CD14-positive monocyte (primary cell): ENCODE data around the gene SLC66A2. TPM values are rescaled to one million over a fixed set of nuclear protein-coding genes. Genes with fewer than 3 reads are reported as not detected.

ENCODE experiments used
- DNase-seq, 3 donors: peaks; one replicate each; pipeline ENCODE4 v3.0.0-alpha.2; 2011 to 2022
- H2AFZ ChIP-seq: 2 replicates; pipeline ENCODE4 v1.6.0; 2012; ENCODE audit warnings: mild to moderate bottlenecking, low read depth, low read length, inconsistent platforms; ENCODE audit not compliant: insufficient read depth, poor library complexity, severe bottlenecking
- H3K27ac ChIP-seq, 2 donors: 1 replicate in 1 of 2; 2 replicates in 1 of 2; pipeline ENCODE4 v1.5.1; 2012 to 2013; ENCODE audit warnings: low read length in 2 of 2, control low read depth in 1 of 2, inconsistent platforms in 1 of 2, low read depth in 1 of 2, mild to moderate bottlenecking in 1 of 2
- H3K27me3 ChIP-seq, 2 donors: one replicate each; pipeline versions ENCODE4 v1.6.0 to v1.6.1; 2011 to 2013; ENCODE audit warnings: low read length in 2 of 2; ENCODE audit not compliant: control insufficient read depth in 2 of 2, insufficient read depth in 2 of 2
- H3K36me3 ChIP-seq, 2 donors: replicated peaks in 1 of 2; 1 replicate in 1 of 2; 2 replicates in 1 of 2; pipeline versions ENCODE4 v1.5.1 to v1.6.1; 2012 to 2013; ENCODE audit warnings: low read length in 2 of 2, control low read depth in 1 of 2, inconsistent platforms in 1 of 2, mild to moderate bottlenecking in 1 of 2; ENCODE audit not compliant: insufficient read depth in 2 of 2, control insufficient read depth in 1 of 2
- H3K4me1 ChIP-seq, 2 donors: 1 replicate in 1 of 2; 2 replicates in 1 of 2; pipeline versions ENCODE4 v1.5.1 to v1.6.1; 2012 to 2013; ENCODE audit warnings: low read length in 2 of 2, control low read depth in 1 of 2, inconsistent platforms in 1 of 2, mild to moderate bottlenecking in 1 of 2, moderate library complexity in 1 of 2; ENCODE audit not compliant: insufficient read depth in 2 of 2, control insufficient read depth in 1 of 2
- H3K4me2 ChIP-seq: replicated peaks from 2 replicates; pipeline ENCODE3; 2012; ENCODE audit warnings: low read length, moderate library complexity, mild to moderate bottlenecking; ENCODE audit not compliant: poor library complexity, severe bottlenecking; ENCODE audit errors: extremely low read depth
- H3K4me3 ChIP-seq, 3 experiments: fragments of 200-600 bp in 1 of 3; sonication (generic) in 1 of 3; replicated peaks in 1 of 3; 1 replicate in 2 of 3; 2 replicates in 1 of 3; pipeline ENCODE4 v1.5.1; 2011 to 2013; ENCODE audit warnings: low read length in 3 of 3, mild to moderate bottlenecking in 3 of 3, control low read depth in 2 of 3, low read depth in 2 of 3, inconsistent platforms in 1 of 3, moderate library complexity in 1 of 3
- H3K79me2 ChIP-seq: 2 replicates; pipeline ENCODE4 v1.6.0; 2012; ENCODE audit warnings: mild to moderate bottlenecking, control low read depth, inconsistent platforms, low read length, moderate library complexity; ENCODE audit not compliant: insufficient read depth
- H3K9ac ChIP-seq: 2 replicates; pipeline ENCODE4 v1.6.0; 2017; ENCODE audit warnings: low read length, mild to moderate bottlenecking; ENCODE audit not compliant: insufficient read depth, poor library complexity, severe bottlenecking
- H3K9me3 ChIP-seq, 2 donors: replicated peaks in 1 of 2; 1 replicate in 1 of 2; 2 replicates in 1 of 2; pipeline versions ENCODE4 v1.5.1 to v1.6.1; 2012 to 2013; ENCODE audit warnings: low read length in 2 of 2, control low read depth in 1 of 2; ENCODE audit not compliant: control insufficient read depth in 1 of 2, insufficient read depth in 1 of 2
- H4K20me1 ChIP-seq: 2 replicates; pipeline ENCODE4 v1.6.0; 2012; ENCODE audit warnings: mild to moderate bottlenecking, low read length, control low read depth, moderate library complexity; ENCODE audit not compliant: insufficient read depth
- H3K27ac Mint-ChIP-seq, 7 donors: one replicate each; pipeline ENCODE4 v1.8.0; 2020; ENCODE audit warnings: mild to moderate bottlenecking in 7 of 7, mixed read lengths in 7 of 7, moderate library complexity in 6 of 7, inconsistent platforms in 2 of 7
- H3K27me3 Mint-ChIP-seq, 3 donors: one replicate each; pipeline ENCODE4 v1.8.0; 2021 to 2022; ENCODE audit warnings: low read depth in 3 of 3, mild to moderate bottlenecking in 3 of 3, mixed read lengths in 3 of 3, moderate library complexity in 3 of 3, inconsistent platforms in 1 of 3
- H3K36me3 Mint-ChIP-seq, 2 donors: one replicate each; pipeline ENCODE4 v1.8.0; 2020; ENCODE audit warnings: mixed read lengths in 2 of 2, inconsistent platforms in 1 of 2, mild to moderate bottlenecking in 1 of 2
- H3K4me1 Mint-ChIP-seq: one replicate; pipeline ENCODE4 v1.8.0; 2020; ENCODE audit warnings: mild to moderate bottlenecking, mixed read lengths
- H3K4me3 Mint-ChIP-seq, 2 donors: one replicate each; pipeline ENCODE4 v1.8.0; 2020; ENCODE audit warnings: mild to moderate bottlenecking in 2 of 2, mixed read lengths in 2 of 2, moderate library complexity in 1 of 2
- H3K9me3 Mint-ChIP-seq, 7 donors: one replicate each; pipeline ENCODE4 v1.8.0; 2020 to 2022; ENCODE audit warnings: mixed read lengths in 7 of 7, mild to moderate bottlenecking in 6 of 7, moderate library complexity in 6 of 7, inconsistent platforms in 2 of 7
- WGBS: methylation state at CpG from one replicate; pipeline ENCODE4 v1.1.5; 2013; ENCODE audit warnings: missing lambda C conversion rate; ENCODE audit not compliant: insufficient coverage; 5-methylcytosine and 5-hydroxymethylcytosine counted together
- intact Hi-C, 2 donors: fragments of 100-400 bp; cut with micrococcal nuclease; formaldehyde crosslinking; loops; one replicate each; pipeline versions ENCODE4 v1.15.0 to v1.15.1; 2023
- polyA plus RNA-seq, 3 donors: library from polyadenylated mRNA; depleted of rRNA in 1 of 3; unstranded in 2 of 3; stranded (reverse) in 1 of 3; fragments of 300-500 nt in 2 of 3; fragments of >200 nt in 1 of 3; fragmentation: Illumina TruSeq in 2 of 3; gene quantifications; 1 replicate in 2 of 3; 2 replicates in 1 of 3; pipeline ENCODE4 v1.2.3, GENCODE V29; 2012 to 2021
- TF ChIP-seq, protein P1 (sequence below): fragments of 200-600 bp; IDR thresholded peaks from one replicate; pipeline ENCODE4 v1.8.0; 2022; ENCODE audit warnings: antibody characterized with exemption, mild to moderate bottlenecking

SLC66A2 gene
- polyA plus RNA-seq, 3 donors: 26.8 to 42.6 (median 33.8) TPM

DNA sequence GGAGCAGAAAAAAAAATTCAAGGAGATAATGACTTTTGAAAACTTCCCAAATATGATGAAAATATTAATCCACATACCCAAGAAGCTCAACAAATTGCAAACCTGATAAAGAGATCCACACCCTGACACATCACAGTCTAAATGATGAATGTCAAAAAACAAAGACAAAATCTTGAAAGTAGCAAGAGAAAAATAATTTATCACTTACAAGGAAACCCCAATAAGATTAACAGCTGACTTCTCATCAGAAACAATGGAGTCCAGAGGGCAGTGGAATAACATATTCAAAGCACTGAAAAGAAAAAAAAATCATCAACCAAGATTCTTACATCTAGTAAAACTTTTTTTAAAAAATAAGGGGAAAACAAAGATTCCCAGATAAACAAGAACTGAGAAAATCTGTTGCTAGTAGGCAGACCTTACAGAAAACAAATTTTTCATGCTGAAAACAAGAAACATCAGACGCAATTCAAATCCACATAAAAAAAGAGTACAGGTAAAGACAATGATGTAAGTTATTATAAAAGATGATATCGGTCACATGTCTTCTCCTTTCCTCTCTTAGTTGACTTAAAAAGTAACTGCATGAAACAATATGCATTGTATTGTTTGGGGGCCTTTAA, 21.3 kb downstream of the SLC66A2 start:
- Histone ChIP-seq H3K9ac (no peak overlapping the region), H3K79me2 (peaks cover 86% of the 10 kb centered on the region), H3K27me3 (no peaks in the 10 kb centered on the region), H3K4me2 (no peak overlapping the region), H3K4me3 (peak overlapping the region in 1 of 3 experiments; percentile 4), H3K4me1 (no peaks in the 10 kb centered on the region), H3K27ac (no peak overlapping the region), H3K36me3 (peaks cover 45 to 99% of the 10 kb centered on the region in 2 donors), H2AFZ (no peak overlapping the region), H4K20me1 (peaks cover 75% of the 10 kb centered on the region), H3K9me3 (peaks cover 61 to 66% of the 10 kb centered on the region in 2 donors)
- TF ChIP-seq, protein P1, sequence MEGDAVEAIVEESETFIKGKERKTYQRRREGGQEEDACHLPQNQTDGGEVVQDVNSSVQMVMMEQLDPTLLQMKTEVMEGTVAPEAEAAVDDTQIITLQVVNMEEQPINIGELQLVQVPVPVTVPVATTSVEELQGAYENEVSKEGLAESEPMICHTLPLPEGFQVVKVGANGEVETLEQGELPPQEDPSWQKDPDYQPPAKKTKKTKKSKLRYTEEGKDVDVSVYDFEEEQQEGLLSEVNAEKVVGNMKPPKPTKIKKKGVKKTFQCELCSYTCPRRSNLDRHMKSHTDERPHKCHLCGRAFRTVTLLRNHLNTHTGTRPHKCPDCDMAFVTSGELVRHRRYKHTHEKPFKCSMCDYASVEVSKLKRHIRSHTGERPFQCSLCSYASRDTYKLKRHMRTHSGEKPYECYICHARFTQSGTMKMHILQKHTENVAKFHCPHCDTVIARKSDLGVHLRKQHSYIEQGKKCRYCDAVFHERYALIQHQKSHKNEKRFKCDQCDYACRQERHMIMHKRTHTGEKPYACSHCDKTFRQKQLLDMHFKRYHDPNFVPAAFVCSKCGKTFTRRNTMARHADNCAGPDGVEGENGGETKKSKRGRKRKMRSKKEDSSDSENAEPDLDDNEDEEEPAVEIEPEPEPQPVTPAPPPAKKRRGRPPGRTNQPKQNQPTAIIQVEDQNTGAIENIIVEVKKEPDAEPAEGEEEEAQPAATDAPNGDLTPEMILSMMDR: no peak
- H3K9me3 Mint-ChIP-seq: peaks cover 58 to 76% (median 68%) of the 10 kb centered on the region in 7 donors
- peaks cover 6% of the 10 kb centered on the region for H3K4me1 Mint-ChIP-seq
- no CpG with 5 or more reads among the region's 2 CpGs for WGBS
- peaks cover 0 to 1% (median 0%) of the 10 kb centered on the region in 3 donors for H3K27me3 Mint-ChIP-seq
- DNase-seq: no peak
- H3K27ac Mint-ChIP-seq: no peak overlapping the region
- intact Hi-C loops: no loop called here
- peaks cover 87 to 97% of the 10 kb centered on the region in 2 donors for H3K36me3 Mint-ChIP-seq
- no peak overlapping the region for H3K4me3 Mint-ChIP-seq

DNA sequence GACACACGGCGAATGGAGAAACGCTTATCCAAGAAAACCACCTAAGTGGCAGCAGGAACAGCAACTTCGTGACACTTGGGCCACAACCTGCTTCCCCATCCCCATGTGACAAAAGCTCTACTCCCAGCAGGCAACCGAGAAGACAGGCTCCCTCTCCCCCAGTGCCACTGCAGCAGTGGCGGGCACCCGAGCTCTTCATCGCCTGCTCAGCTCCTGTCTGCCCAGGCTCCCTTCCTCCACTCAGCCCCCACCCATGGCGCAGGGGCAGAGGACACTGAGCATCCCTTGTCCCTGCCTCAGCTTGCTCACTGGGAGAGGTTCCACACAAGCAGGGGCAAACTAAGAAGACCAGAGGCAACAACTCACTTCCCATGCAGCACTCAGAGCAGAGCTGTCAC, 22.9 kb downstream of the SLC66A2 start:
- Histone ChIP-seq H3K4me2 (no peak overlapping the region), H3K9ac (no peak overlapping the region), H3K4me1 (no peaks in the 10 kb centered on the region), H3K9me3 (peaks cover 60 to 67% of the 10 kb centered on the region in 2 donors), H4K20me1 (peaks cover 69% of the 10 kb centered on the region), H3K27me3 (no peaks in the 10 kb centered on the region), H3K27ac (no peak overlapping the region), H3K79me2 (peaks cover 80% of the 10 kb centered on the region), H3K36me3 (peaks cover 52 to 99% of the 10 kb centered on the region in 2 donors), H2AFZ (no peak overlapping the region), H3K4me3 (no peak overlapping the region)
- H3K27ac Mint-ChIP-seq: no peak overlapping the region
- intact Hi-C loops: no loop called here
- H3K27me3 Mint-ChIP-seq: peaks cover 0 to 1% (median 0%) of the 10 kb centered on the region in 3 donors
- H3K4me3 Mint-ChIP-seq: no peak overlapping the region
- peaks cover 62 to 80% (median 73%) of the 10 kb centered on the region in 7 donors for H3K9me3 Mint-ChIP-seq
- DNase-seq: no peak
- peaks cover 84 to 96% of the 10 kb centered on the region in 2 donors for H3K36me3 Mint-ChIP-seq
- TF ChIP-seq, protein P1: no peak
- 98% methylated on average over 9 of the region's 9 CpGs for WGBS
- no peaks in the 10 kb centered on the region for H3K4me1 Mint-ChIP-seq
